H1 (cell line): ENCODE results near the gene CDKN2B-AS1. TPM values are rescaled to one million over a fixed set of nuclear protein-coding genes. Genes with fewer than 3 reads are reported as not detected.

Source experiments
- CTCF ChIA-PET: fragments of 300-600 bp; sonication (Branson Sonifier 250); formaldehyde crosslinking; loops from one replicate; lab custom pipeline; 2021; ENCODE audit not compliant: partially characterized antibody; lab: Charles Lee
- POLR2A ChIA-PET: fragments of 300-600 bp; sonication (Branson Sonifier 250); formaldehyde crosslinking; loops from one replicate; lab custom pipeline; 2021; ENCODE audit warnings: inconsistent platforms; ENCODE audit not compliant: partially characterized antibody; lab: Charles Lee
- DNase-seq, 2 experiments: peaks; one replicate each; pipeline versions ENCODE4 v3.0.0 to v3.0.0-alpha.2; 2010 to 2022; ENCODE audit warnings: low spot score in 2 of 2, low read depth in 1 of 2, mixed read lengths in 1 of 2
- FAIRE-seq: peaks from 2 replicates; lab custom pipeline; 2011; peaks lifted over from hg19 to GRCh38; lab: Jason Lieb, UNC
- H2AFZ ChIP-seq: 2 replicates; pipeline ENCODE4 v1.8.1; 2012; ENCODE audit warnings: low read length, inconsistent platforms
- H2AK5ac ChIP-seq: 2 replicates; pipeline ENCODE4 v1.6.1; 2013; ENCODE audit warnings: low read depth, low read length
- H2BK120ac ChIP-seq: replicated peaks from 2 replicates; pipeline ENCODE3; 2013; ENCODE audit warnings: low read depth, low read length, inconsistent platforms
- H2BK12ac ChIP-seq: 2 replicates; pipeline ENCODE4 v1.6.1; 2013; ENCODE audit warnings: low read depth, low read length
- H2BK15ac ChIP-seq: 2 replicates; pipeline ENCODE4 v1.6.1; 2013; ENCODE audit warnings: low read length
- H2BK20ac ChIP-seq: 2 replicates; pipeline ENCODE4 v1.6.1; 2013; ENCODE audit warnings: low read length
- H2BK5ac ChIP-seq: 2 replicates; pipeline ENCODE4 v1.6.1; 2013; ENCODE audit warnings: low read depth, low read length
- H3K14ac ChIP-seq: 2 replicates; pipeline ENCODE4 v1.6.1; 2013; ENCODE audit warnings: inconsistent platforms; ENCODE audit not compliant: insufficient read length
- H3K18ac ChIP-seq: 2 replicates; pipeline ENCODE4 v1.6.1; 2013; ENCODE audit warnings: low read length; ENCODE audit errors: extremely low read depth
- H3K23ac ChIP-seq: 2 replicates; pipeline ENCODE4 v1.6.1; 2013; ENCODE audit warnings: inconsistent platforms; ENCODE audit not compliant: insufficient read length
- H3K23me2 ChIP-seq: 2 replicates; pipeline ENCODE4 v1.6.1; 2013; ENCODE audit warnings: low read depth, low read length
- H3K27ac ChIP-seq: 2 replicates; pipeline ENCODE4 v1.6.1; 2011; ENCODE audit warnings: low read depth, low read length, inconsistent platforms
- H3K27me3 ChIP-seq, 4 experiments: replicated peaks in 1 of 4; 1 replicate in 1 of 4; 2 replicates in 3 of 4; pipeline versions ENCODE4 v1.6.1 to v1.8.1; 2011 to 2013; ENCODE audit warnings: low read length in 3 of 4, mild to moderate bottlenecking in 3 of 4, inconsistent platforms in 2 of 4, mixed read lengths in 2 of 4, moderate library complexity in 1 of 4; ENCODE audit not compliant: control insufficient read depth in 3 of 4, insufficient read depth in 3 of 4; ENCODE audit errors: extremely low read depth in 1 of 4
- H3K36me3 ChIP-seq, 4 experiments: 2 replicates each; pipeline versions ENCODE4 v1.6.1 to v1.8.1; 2011 to 2013; ENCODE audit warnings: mild to moderate bottlenecking in 4 of 4, low read length in 3 of 4, moderate library complexity in 2 of 4, control low read depth in 1 of 4, inconsistent platforms in 1 of 4; ENCODE audit not compliant: insufficient read depth in 4 of 4, control insufficient read depth in 2 of 4
- H3K4ac ChIP-seq: replicated peaks from 2 replicates; pipeline ENCODE3; 2013; ENCODE audit warnings: low read length, low read depth, mixed read lengths, inconsistent platforms; ENCODE audit not compliant: insufficient read length
- H3K4me1 ChIP-seq, 4 experiments: replicated peaks in 1 of 4; 1 replicate in 1 of 4; 2 replicates in 3 of 4; pipeline versions ENCODE4 v1.6.1 to v1.8.1; 2011 to 2013; ENCODE audit warnings: low read length in 3 of 4, inconsistent platforms in 2 of 4, mixed read lengths in 1 of 4; ENCODE audit not compliant: insufficient read depth in 4 of 4, control insufficient read depth in 3 of 4
- H3K4me2 ChIP-seq, 2 experiments: 2 replicates each; pipeline versions ENCODE4 v1.6.1 to v1.8.1; 2011 to 2013; ENCODE audit warnings: low read depth in 2 of 2, low read length in 2 of 2, control low read depth in 1 of 2, inconsistent platforms in 1 of 2, mild to moderate bottlenecking in 1 of 2; ENCODE audit not compliant: insufficient read depth in 1 of 2
- H3K4me3 ChIP-seq, 4 experiments: fragments of 200-600, 300-600 bp in 1 of 4; sonication (generic), shearing (Covaris generic), sonication (Bioruptor Twin) in 1 of 4; 2 replicates each; pipeline versions ENCODE4 v1.5.1 to v1.8.1; 2011 to 2016; ENCODE audit warnings: low read length in 4 of 4, low read depth in 3 of 4, control low read depth in 2 of 4, inconsistent platforms in 2 of 4, mild to moderate bottlenecking in 2 of 4, mixed read lengths in 1 of 4, moderate library complexity in 1 of 4; ENCODE audit not compliant: insufficient read depth in 2 of 4; ENCODE audit errors: extremely low read depth in 1 of 4
- H3K56ac ChIP-seq: replicated peaks from 2 replicates; pipeline ENCODE3; 2013; ENCODE audit warnings: low read depth, mild to moderate bottlenecking, mixed read lengths, low read length, inconsistent platforms; ENCODE audit not compliant: insufficient read length
- H3K79me1 ChIP-seq: 2 replicates; pipeline ENCODE4 v1.6.1; 2013; ENCODE audit warnings: low read depth, low read length, control low read depth
- H3K79me2 ChIP-seq, 2 experiments: 2 replicates each; pipeline versions ENCODE4 v1.6.1 to v1.8.1; 2012 to 2013; ENCODE audit warnings: low read length in 2 of 2, mild to moderate bottlenecking in 2 of 2, inconsistent platforms in 1 of 2; ENCODE audit not compliant: insufficient read depth in 2 of 2, control insufficient read depth in 1 of 2
- H3K9ac ChIP-seq, 4 experiments: replicated peaks in 1 of 4; 1 replicate in 1 of 4; 2 replicates in 3 of 4; pipeline versions ENCODE4 v1.6.1 to v1.8.1; 2011 to 2013; ENCODE audit warnings: low read depth in 3 of 4, low read length in 3 of 4, control low read depth in 2 of 4, mild to moderate bottlenecking in 2 of 4, moderate library complexity in 2 of 4, inconsistent platforms in 1 of 4; ENCODE audit errors: extremely low read depth in 1 of 4
- H3K9me3 ChIP-seq, 2 experiments: 2 replicates each; pipeline versions ENCODE4 v1.6.1 to v1.8.1; 2012 to 2013; ENCODE audit warnings: mild to moderate bottlenecking in 2 of 2, moderate library complexity in 2 of 2, control low read depth in 1 of 2, inconsistent platforms in 1 of 2, low read depth in 1 of 2, low read length in 1 of 2, mixed read lengths in 1 of 2; ENCODE audit not compliant: insufficient read depth in 2 of 2
- H4K20me1 ChIP-seq, 2 experiments: replicated peaks in 1 of 2; 2 replicates each; pipeline versions ENCODE3 to v1.8.1; 2011 to 2013; ENCODE audit warnings: inconsistent platforms in 2 of 2, low read length in 2 of 2, mild to moderate bottlenecking in 1 of 2; ENCODE audit not compliant: insufficient read depth in 2 of 2, control insufficient read depth in 1 of 2
- H4K5ac ChIP-seq: 2 replicates; pipeline ENCODE4 v1.6.1; 2013; ENCODE audit warnings: low read length, low read depth, mixed read lengths, inconsistent platforms; ENCODE audit not compliant: insufficient read length
- H4K8ac ChIP-seq: 2 replicates; pipeline ENCODE4 v1.8.0; 2013; ENCODE audit warnings: mild to moderate bottlenecking, moderate library complexity, low read length, inconsistent platforms; ENCODE audit not compliant: insufficient read depth; ENCODE audit errors: extremely low read depth
- H4K91ac ChIP-seq: replicated peaks from 2 replicates; pipeline ENCODE3; 2013; ENCODE audit warnings: low read length, mixed read lengths, inconsistent platforms; ENCODE audit not compliant: insufficient read length
- CBX8 ChIP-seq: fragments of 300-800, 300-1000 bp; sonication (generic); IDR thresholded peaks from 2 replicates; pipeline ENCODE4 v1.7.1; 2016; ENCODE audit warnings: low read depth, low read length, borderline replicate concordance
- EP300 ChIP-seq, 2 experiments: IDR thresholded peaks; 1 replicate in 1 of 2; 2 replicates in 1 of 2; pipeline ENCODE4 v1.6.1; 2011 to 2012; ENCODE audit warnings: low read depth in 2 of 2, low read length in 2 of 2, mild to moderate bottlenecking in 2 of 2, borderline replicate concordance in 1 of 2, inconsistent platforms in 1 of 2, moderate library complexity in 1 of 2
- FOSL1 ChIP-seq: IDR thresholded peaks from 2 replicates; pipeline ENCODE4 v1.6.1; 2011; ENCODE audit warnings: mild to moderate bottlenecking, low read depth, low read length, moderate library complexity; ENCODE audit not compliant: insufficient read depth
- HDAC2 ChIP-seq, 2 experiments: fragments of 300-600 bp in 1 of 2; sonication (generic) in 1 of 2; IDR thresholded peaks; 2 replicates each; pipeline ENCODE4 v1.6.1; 2011 to 2012; ENCODE audit warnings: low read depth in 2 of 2, low read length in 2 of 2, mild to moderate bottlenecking in 2 of 2, moderate library complexity in 2 of 2, borderline replicate concordance in 1 of 2, inconsistent platforms in 1 of 2
- JUND ChIP-seq: IDR thresholded peaks from 2 replicates; pipeline ENCODE4 v1.6.1; 2011; ENCODE audit warnings: mild to moderate bottlenecking, improper control_type of control experiment, low read length
- KDM4A ChIP-seq: IDR thresholded peaks from one replicate; pipeline ENCODE4 v1.7.1; 2012; ENCODE audit warnings: low read depth, mild to moderate bottlenecking, moderate library complexity, low read length, inconsistent platforms; ENCODE audit not compliant: severe bottlenecking
- POU5F1 ChIP-seq: IDR thresholded peaks from 2 replicates; pipeline ENCODE4 v1.6.1; 2011; ENCODE audit warnings: low read depth, mild to moderate bottlenecking, low read length, moderate library complexity
- SAP30 ChIP-seq: fragments of 300-600 bp; sonication (generic); IDR thresholded peaks from 2 replicates; pipeline ENCODE4 v1.7.1; 2012; ENCODE audit warnings: low read length, moderate library complexity, mild to moderate bottlenecking, inconsistent platforms; ENCODE audit not compliant: insufficient read depth, insufficient replicate concordance
- WGBS, 2 experiments: shearing (Covaris generic) in 1 of 2; methylation state at CpG; one replicate each; pipeline versions ENCODE4 v1.1.6 to v1.1.7; 2013 to 2015; ENCODE audit warnings: low lambda C conversion rate in 2 of 2, mixed read lengths in 2 of 2, inconsistent platforms in 1 of 2, low coverage in 1 of 2, missing lambda C conversion rate in 1 of 2; ENCODE audit not compliant: insufficient replicate concordance in 2 of 2, insufficient coverage in 1 of 2, insufficient read length in 1 of 2; ENCODE audit errors: extremely low coverage in 1 of 2, missing lambda C conversion rate in 1 of 2; 5-methylcytosine and 5-hydroxymethylcytosine counted together
- polyA plus RNA-seq, 7 experiments: library from polyadenylated mRNA; depleted of rRNA in 3 of 7; stranded (reverse) in 5 of 7; unstranded in 2 of 7; fragments of >200 nt in 5 of 7; fragments of 200-250 nt in 2 of 7; gene quantifications; 1 replicate in 5 of 7; 2 replicates in 1 of 7; 4 replicates in 1 of 7; pipeline versions ENCODE4 v1.2.1 to v1.2.3, GENCODE V29; 2011 to 2013; ENCODE audit warnings: missing spikeins in 2 of 7, mixed read lengths in 2 of 7
- total RNA-seq: library from RNA; stranded (reverse); fragmentation: NEBNext Ultra II Directional; extraction: Animal tissue kit (Norgen Biotek cat#: 25700); gene quantifications from 2 replicates; pipeline ENCODE4 v1.2.1, GENCODE V29; 2021
- TF ChIP-seq, protein P1 (sequence below): IDR thresholded peaks from 2 replicates; pipeline ENCODE4 v1.6.1; 2012; ENCODE audit warnings: inconsistent platforms

Gene CDKN2B-AS1
- total and polyA plus RNA-seq, 2 of the 8 experiments (the other 6 are each of a cell fraction or from before 2014, with no cell fraction given), result not detected

DNA sequence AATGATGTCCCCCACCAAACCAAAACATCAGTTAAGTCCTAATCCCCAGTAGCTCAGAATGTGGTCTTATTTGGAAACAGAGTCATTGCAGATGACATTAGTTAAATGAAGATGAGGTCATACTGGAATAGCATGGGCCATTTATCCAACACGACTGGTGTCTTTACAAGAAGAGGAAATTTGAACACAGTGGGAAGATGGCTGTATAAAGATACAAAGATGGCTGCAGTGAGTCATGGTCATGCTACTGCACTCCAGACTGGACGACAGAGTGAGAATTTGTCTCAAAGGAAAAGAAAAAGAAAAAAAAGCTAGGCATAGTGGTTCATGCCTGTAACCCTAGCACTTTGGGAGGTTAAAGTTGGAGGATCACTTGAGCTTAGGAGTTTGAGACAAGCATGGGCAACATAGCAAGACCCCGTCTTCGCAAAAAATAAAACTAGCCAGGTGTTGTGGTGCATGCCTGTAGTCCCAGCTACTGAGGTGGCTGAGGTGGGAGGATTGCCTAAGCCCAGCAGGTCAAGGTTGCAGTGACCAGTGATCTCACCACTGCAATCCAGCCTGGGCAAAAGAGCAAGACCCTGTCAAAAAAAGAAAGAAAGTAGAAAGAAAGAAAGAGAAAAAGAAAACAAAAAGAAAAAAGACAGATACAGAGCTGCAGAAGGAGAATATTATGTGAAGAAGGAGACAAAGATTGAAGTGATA is 144.5 kb downstream of the CDKN2B-AS1 start:
- Histone ChIP-seq H2BK5ac (no peak overlapping the region), H3K4me1 (no peaks in the 10 kb centered on the region), H3K23ac (no peak overlapping the region), H3K4me3 (no peak overlapping the region), H3K79me2 (no peaks in the 10 kb centered on the region), H4K91ac (no peak overlapping the region), H2AK5ac (no peak overlapping the region), H3K9me3 (no peaks in the 10 kb centered on the region), H3K4me2 (no peak overlapping the region), H3K79me1 (no peaks in the 10 kb centered on the region), H2BK12ac (no peak overlapping the region), H3K23me2 (no peaks in the 10 kb centered on the region), H4K5ac (no peak overlapping the region), H3K4ac (no peak overlapping the region), H3K9ac (no peak overlapping the region), H2BK20ac (no peak overlapping the region), H2AFZ (no peak overlapping the region), H3K27me3 (no peaks in the 10 kb centered on the region), H4K8ac (no peak overlapping the region), H3K56ac (no peak overlapping the region), H3K36me3 (no peaks in the 10 kb centered on the region), H2BK120ac (no peak overlapping the region), H3K14ac (no peak overlapping the region), H3K18ac (no peak overlapping the region), H2BK15ac (no peak overlapping the region), H4K20me1 (no peaks in the 10 kb centered on the region), H3K27ac (no peak overlapping the region)
- DNase-seq (no peak), FAIRE-seq (no peak)
- WGBS, 2 experiments, result 92% methylated on average over 4 of the region's 4 CpGs; no CpG with 5 or more reads in 1 of the 2 experiments
- no peak for TF ChIP-seq HDAC2 (IDR thresholded peaks at IDR 0.05; ENCODE audit: borderline replicate concordance in 1 of 2, low read depth in 2 of 2, low read length in 2 of 2)
- TF ChIP-seq EP300 (IDR thresholded peaks at IDR 0.05; ENCODE audit: borderline replicate concordance in 1 of 2, low read depth in 2 of 2, low read length in 2 of 2), result no peak
- no peak for TF ChIP-seq KDM4A
- TF ChIP-seq CBX8, result no peak
- no peak for TF ChIP-seq SAP30
- TF ChIP-seq, protein P1, sequence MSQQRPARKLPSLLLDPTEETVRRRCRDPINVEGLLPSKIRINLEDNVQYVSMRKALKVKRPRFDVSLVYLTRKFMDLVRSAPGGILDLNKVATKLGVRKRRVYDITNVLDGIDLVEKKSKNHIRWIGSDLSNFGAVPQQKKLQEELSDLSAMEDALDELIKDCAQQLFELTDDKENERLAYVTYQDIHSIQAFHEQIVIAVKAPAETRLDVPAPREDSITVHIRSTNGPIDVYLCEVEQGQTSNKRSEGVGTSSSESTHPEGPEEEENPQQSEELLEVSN, result no peak
- TF ChIP-seq FOSL1, result no peak
- no peak for TF ChIP-seq POU5F1
- no peak for TF ChIP-seq JUND
- ChIA-PET POLR2A (interaction anchor here (0.6 kb wide), 1 partner anchor 873 kb away, joined by 3 read pairs; no protein-coding TSS in a partner anchor), CTCF (interaction anchor here (0.6 to 2.5 kb wide), 5 partner anchors 19 to 130 kb away, joined by 3 to 7 read pairs (median 3); partner anchors contain the start of gene CDKN2B)
